Choroid plexus epithelial cell (primary cell): ENCODE results near the gene CDK8.

Experiments used
- DNase-seq: peaks from one replicate; pipeline ENCODE4 v3.0.0-alpha.2; 2010; ENCODE audit warnings: low read depth
- H3K4me3 ChIP-seq: 2 replicates; pipeline ENCODE4 v1.5.1; 2011; ENCODE audit warnings: low read depth, mild to moderate bottlenecking, control low read depth, low read length, moderate library complexity
- TF ChIP-seq, protein P1 (sequence below): conservative IDR thresholded peaks from 2 replicates; pipeline ENCODE4 v1.5.1; 2011; ENCODE audit warnings: low read depth, mild to moderate bottlenecking, control low read depth, inconsistent platforms, low read length, moderate library complexity

Gene CDK8

GRCh38 chr13:26412936-26413716 is 159.2 kb downstream of the CDK8 start:
- TF ChIP-seq, protein P1, sequence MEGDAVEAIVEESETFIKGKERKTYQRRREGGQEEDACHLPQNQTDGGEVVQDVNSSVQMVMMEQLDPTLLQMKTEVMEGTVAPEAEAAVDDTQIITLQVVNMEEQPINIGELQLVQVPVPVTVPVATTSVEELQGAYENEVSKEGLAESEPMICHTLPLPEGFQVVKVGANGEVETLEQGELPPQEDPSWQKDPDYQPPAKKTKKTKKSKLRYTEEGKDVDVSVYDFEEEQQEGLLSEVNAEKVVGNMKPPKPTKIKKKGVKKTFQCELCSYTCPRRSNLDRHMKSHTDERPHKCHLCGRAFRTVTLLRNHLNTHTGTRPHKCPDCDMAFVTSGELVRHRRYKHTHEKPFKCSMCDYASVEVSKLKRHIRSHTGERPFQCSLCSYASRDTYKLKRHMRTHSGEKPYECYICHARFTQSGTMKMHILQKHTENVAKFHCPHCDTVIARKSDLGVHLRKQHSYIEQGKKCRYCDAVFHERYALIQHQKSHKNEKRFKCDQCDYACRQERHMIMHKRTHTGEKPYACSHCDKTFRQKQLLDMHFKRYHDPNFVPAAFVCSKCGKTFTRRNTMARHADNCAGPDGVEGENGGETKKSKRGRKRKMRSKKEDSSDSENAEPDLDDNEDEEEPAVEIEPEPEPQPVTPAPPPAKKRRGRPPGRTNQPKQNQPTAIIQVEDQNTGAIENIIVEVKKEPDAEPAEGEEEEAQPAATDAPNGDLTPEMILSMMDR: no peak
- DNase-seq: no peak
- no peak overlapping the region for H3K4me3 ChIP-seq

DNA sequence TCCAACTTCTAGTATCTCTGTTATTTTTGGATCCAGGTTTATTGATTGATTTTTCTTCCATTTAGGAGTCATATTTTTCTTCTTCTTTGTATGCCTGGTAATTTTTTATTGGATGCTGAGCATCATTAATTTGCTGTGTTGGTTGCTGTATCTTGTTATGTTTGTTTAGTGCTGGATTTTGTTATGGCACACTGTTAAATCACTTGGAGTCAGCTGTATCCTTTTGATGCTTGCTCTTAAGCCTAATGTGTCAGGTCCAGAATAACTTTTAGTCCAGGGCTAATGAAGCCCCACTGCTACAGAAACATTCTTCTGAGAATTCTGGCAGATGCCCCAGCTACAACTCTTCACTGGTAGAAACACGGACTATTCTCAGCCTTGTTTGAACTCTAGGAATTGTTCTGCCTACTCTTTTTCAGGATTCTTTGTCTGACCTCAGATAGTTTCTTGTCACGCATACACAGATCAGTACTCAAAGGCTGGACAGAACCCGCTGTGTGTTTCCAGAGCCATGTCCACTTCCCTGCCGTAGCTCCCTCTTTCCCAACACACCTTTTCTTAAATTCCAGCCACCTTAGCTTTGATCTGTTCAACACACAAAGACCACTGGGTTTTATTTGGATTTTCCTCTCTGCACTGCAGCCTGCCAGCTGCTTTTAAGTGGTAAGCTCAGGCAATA is 166.5 kb downstream of the CDK8 start:
- H3K4me3 ChIP-seq: no peak overlapping the region
- DNase-seq: no peak
- TF ChIP-seq, protein P1: no peak

GRCh38 chr13:26422036-26422435 is 168.1 kb downstream of the CDK8 start:
- no peak overlapping the region for H3K4me3 ChIP-seq
- DNase-seq: no peak
- TF ChIP-seq, protein P1: no peak

GRCh38 chr13:26423629-26424028 is 169.7 kb downstream of the CDK8 start:
- DNase-seq: no peak
- no peak overlapping the region for H3K4me3 ChIP-seq
- TF ChIP-seq, protein P1: no peak

GRCh38 chr13:26424181-26424580 is 170.3 kb downstream of the CDK8 start:
- TF ChIP-seq, protein P1: no peak
- H3K4me3 ChIP-seq: no peak overlapping the region

GRCh38 chr13:26425443-26426358 is 171.8 kb downstream of the CDK8 start:
- no peak overlapping the region for H3K4me3 ChIP-seq
- DNase-seq: peak; percentile 62
- TF ChIP-seq, protein P1: no peak

More at GRCh38 chr13:26424181-26424580, 170.3 kb downstream of the CDK8 start:
- DNase-seq: no peak
